PFSK-1 (cell line): ENCODE data around the gene C5.

Experiments used
- FOXP2 ChIP-seq: optimal IDR thresholded peaks from 2 replicates; pipeline ENCODE3; 2011; ENCODE audit warnings: borderline replicate concordance, control low read depth, inconsistent platforms; ENCODE audit not compliant: insufficient read depth; ENCODE audit errors: extremely low read length, extremely low read depth
- POLR2AphosphoS5 ChIP-seq: IDR thresholded peaks from 2 replicates; pipeline ENCODE4 v1.6.1; 2012; ENCODE audit warnings: low read depth, mild to moderate bottlenecking, control low read depth, low read length, moderate library complexity
- SIN3A ChIP-seq: IDR thresholded peaks from 2 replicates; pipeline ENCODE4 v1.6.1; 2012; ENCODE audit warnings: mild to moderate bottlenecking, low read length, moderate library complexity, borderline replicate concordance; ENCODE audit not compliant: insufficient read depth
- TAF1 ChIP-seq: IDR thresholded peaks from 2 replicates; pipeline ENCODE4 v1.6.1; 2012; ENCODE audit warnings: low read length, control low read depth, borderline replicate concordance; ENCODE audit not compliant: insufficient read depth
- TF ChIP-seq, protein P1 (sequence below), 2 experiments: IDR thresholded peaks; 2 replicates each; pipeline versions ENCODE4 v1.6.1 to v1.8.0; 2011 to 2012; ENCODE audit warnings: low read depth in 2 of 2, low read length in 2 of 2, control low read depth in 1 of 2, inconsistent platforms in 1 of 2, mild to moderate bottlenecking in 1 of 2, moderate library complexity in 1 of 2; ENCODE audit not compliant: insufficient read depth in 1 of 2

The C5 gene

DNA sequence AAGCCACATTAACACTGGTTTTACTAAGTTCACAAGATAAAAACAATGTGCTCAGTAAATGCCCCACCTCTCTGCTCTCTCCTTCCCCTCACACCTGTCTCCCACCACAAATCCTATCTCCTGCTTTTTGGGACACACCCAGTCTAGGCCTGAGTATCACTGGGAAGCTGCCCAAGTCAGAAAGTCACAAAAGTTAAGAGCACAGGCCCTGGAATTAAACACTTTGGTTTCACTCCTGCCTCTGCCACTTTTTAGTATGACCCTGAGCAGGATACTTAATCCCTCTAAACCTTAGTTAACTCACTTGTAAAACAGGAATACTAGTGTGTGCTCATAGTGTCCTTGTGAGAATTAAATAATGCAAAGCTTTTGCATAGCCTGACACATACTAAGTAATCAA, 11.3 kb downstream of the C5 start:
- TF ChIP-seq SIN3A (no peak), POLR2AphosphoS5 (no peak), FOXP2 (no peak), TAF1 (no peak)
- TF ChIP-seq, protein P1, sequence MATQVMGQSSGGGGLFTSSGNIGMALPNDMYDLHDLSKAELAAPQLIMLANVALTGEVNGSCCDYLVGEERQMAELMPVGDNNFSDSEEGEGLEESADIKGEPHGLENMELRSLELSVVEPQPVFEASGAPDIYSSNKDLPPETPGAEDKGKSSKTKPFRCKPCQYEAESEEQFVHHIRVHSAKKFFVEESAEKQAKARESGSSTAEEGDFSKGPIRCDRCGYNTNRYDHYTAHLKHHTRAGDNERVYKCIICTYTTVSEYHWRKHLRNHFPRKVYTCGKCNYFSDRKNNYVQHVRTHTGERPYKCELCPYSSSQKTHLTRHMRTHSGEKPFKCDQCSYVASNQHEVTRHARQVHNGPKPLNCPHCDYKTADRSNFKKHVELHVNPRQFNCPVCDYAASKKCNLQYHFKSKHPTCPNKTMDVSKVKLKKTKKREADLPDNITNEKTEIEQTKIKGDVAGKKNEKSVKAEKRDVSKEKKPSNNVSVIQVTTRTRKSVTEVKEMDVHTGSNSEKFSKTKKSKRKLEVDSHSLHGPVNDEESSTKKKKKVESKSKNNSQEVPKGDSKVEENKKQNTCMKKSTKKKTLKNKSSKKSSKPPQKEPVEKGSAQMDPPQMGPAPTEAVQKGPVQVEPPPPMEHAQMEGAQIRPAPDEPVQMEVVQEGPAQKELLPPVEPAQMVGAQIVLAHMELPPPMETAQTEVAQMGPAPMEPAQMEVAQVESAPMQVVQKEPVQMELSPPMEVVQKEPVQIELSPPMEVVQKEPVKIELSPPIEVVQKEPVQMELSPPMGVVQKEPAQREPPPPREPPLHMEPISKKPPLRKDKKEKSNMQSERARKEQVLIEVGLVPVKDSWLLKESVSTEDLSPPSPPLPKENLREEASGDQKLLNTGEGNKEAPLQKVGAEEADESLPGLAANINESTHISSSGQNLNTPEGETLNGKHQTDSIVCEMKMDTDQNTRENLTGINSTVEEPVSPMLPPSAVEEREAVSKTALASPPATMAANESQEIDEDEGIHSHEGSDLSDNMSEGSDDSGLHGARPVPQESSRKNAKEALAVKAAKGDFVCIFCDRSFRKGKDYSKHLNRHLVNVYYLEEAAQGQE (IDR thresholded peaks at IDR 0.05; ENCODE audit: insufficient read depth in 1 of 2, low read depth in 2 of 2, low read length in 2 of 2), result no peak

GRCh38 chr9:121038362-121038761, 11.7 kb downstream of the C5 start:
- TF ChIP-seq POLR2AphosphoS5 (no peak), TAF1 (no peak), FOXP2 (no peak), SIN3A (no peak)
- TF ChIP-seq, protein P1 (IDR thresholded peaks at IDR 0.05; ENCODE audit: insufficient read depth in 1 of 2, low read depth in 2 of 2, low read length in 2 of 2), result no peak

DNA sequence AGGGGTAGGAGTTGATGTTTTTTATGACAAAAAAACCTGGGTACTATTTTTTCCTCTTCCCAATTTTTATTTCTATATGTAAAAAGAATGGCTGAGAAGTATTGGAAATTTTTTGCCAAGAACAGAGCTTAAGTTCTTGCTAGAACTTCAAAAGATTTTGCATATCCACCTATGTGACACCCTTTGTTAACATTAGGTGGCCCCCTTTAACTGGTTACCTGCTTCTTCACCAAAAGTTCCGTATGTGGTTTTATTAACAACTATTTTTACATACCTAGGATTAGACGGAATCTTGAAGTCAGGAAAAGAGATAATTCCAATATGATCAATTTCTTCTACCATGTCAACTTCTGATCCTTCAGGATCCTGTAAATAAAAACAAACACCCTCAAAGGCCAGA, 15.5 kb downstream of the C5 start:
- TF ChIP-seq TAF1, result no peak
- no peak for TF ChIP-seq FOXP2
- TF ChIP-seq POLR2AphosphoS5, result no peak
- TF ChIP-seq, protein P1 (IDR thresholded peaks at IDR 0.05; ENCODE audit: insufficient read depth in 1 of 2, low read depth in 2 of 2, low read length in 2 of 2), result no peak
- no peak for TF ChIP-seq SIN3A

DNA sequence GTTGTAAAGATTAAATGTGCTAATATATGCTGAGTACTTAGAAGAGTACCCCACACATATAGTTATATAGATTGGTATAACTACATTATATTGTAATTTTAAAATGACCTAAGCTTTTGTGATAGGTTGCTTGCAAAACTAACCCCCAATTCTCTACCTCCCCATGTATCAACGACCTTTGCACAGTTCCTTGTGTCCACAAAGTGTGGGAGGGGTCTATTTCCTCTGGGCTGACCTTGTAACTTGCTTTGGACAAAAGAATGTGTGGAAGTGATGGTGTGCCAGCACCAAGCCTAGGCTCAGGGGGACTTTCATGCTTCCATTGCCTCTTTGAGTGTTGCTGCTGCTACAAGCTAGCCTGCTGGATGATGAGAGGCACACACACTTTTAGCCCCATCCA, 20.6 kb downstream of the C5 start:
- no peak for TF ChIP-seq FOXP2
- no peak for TF ChIP-seq SIN3A
- TF ChIP-seq POLR2AphosphoS5, result no peak
- no peak for TF ChIP-seq TAF1
- TF ChIP-seq, protein P1 (IDR thresholded peaks at IDR 0.05; ENCODE audit: insufficient read depth in 1 of 2, low read depth in 2 of 2, low read length in 2 of 2), result no peak

- TF ChIP-seq POLR2AphosphoS5, result no peak
- TF ChIP-seq FOXP2, result no peak
- TF ChIP-seq TAF1, result no peak
- no peak for TF ChIP-seq SIN3A
- TF ChIP-seq, protein P1 (IDR thresholded peaks at IDR 0.05; ENCODE audit: insufficient read depth in 1 of 2, low read depth in 2 of 2, low read length in 2 of 2), result no peak
These were observed 23.3 kb downstream of the C5 start for GRCh38 chr9:121026768-121027167.
